Kidney capillary endothelial cell (primary cell): Measurements from ENCODE around the gene TNIK.

Source experiments
- DNase-seq: peaks from one replicate; pipeline ENCODE4 v3.0.0-alpha.2; 2018; ENCODE audit warnings: low spot score

Gene TNIK

DNA sequence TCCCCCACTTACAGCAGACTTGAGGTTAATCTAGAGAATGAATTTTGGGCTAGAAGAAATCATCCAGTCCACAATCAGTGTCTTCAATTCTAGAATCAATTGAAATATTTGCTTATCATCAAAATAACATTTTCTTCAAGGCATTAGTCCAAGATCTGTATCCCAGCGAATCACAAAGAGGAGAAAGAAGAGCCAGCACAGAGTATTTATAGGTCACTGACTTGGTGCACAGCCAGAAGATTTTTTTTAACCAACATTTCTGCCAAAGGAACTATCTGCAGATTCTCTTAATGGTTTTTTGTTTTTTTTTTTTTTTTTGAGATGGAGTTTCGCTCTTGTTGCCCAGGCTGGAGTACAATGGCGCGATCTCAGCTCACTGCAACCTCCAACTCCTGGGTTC, 178.2 kb downstream of the TNIK start:
- no peak for DNase-seq

DNA sequence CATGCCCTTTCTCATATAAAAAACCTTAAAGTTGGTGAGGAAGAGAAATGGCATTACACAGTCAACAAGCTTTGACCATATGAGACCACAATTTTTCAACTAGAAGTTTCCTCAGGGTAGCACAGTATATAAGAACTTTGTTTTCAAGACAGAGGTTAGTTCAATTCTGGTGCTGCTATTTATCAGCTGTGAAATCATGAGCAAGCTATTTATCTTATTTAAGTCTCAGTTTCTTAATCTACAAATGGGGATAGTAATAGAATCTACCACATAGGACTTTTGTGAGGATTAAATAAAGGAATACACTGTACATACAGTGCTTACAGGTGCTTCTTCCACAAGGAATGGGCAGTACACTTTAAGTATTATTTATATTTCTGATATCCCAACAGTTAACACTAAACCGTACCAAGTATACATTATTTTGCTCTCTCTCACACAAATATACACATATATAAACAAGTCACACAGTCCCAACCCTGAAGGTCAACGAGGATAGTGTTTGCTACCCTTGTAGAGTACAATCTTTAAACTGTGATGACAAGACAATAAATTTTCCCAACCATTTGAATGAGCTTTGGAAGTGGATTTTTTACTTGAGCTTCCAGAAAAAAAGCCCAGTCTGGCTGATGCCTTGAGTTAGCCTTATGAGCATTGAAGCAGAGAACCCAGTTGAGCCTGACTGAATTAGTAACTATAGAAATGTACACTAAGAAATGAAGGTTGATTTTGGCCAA, 178.8 kb downstream of the TNIK start:
- DNase-seq: no peak

DNA sequence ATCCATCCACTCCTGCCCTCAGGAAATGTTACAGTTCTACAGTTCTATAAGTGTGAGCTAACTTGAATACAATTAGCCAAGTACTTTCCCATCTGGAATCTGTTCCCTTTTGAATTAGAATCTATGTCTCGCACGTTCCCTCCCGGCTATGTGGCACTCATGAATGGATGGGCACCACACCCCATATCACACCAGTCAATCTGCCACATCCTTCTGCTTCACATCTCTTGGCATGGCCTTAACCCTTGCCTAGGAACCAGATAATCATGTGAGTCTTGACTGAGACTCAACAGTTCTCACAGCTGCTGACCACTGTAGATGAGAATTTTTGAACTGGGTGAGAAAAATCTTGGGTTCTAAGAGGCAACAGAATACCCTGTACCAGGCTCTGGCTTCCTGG, 180.2 kb downstream of the TNIK start:
- DNase-seq: no peak

DNA sequence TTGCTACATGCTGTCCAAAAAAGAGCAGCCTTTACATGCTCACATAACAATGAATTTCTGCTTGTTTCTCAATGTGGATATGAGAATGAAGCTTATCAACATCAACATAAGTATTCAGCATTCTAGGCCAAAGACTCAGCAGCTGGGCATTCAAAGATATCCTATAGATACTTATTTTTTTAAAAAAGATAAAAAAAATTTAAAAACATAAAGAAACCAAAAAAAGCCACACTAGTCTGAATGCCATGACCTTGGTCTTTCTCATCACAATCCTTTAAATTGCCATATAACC, 182.0 kb downstream of the TNIK start:
- no peak for DNase-seq

DNA sequence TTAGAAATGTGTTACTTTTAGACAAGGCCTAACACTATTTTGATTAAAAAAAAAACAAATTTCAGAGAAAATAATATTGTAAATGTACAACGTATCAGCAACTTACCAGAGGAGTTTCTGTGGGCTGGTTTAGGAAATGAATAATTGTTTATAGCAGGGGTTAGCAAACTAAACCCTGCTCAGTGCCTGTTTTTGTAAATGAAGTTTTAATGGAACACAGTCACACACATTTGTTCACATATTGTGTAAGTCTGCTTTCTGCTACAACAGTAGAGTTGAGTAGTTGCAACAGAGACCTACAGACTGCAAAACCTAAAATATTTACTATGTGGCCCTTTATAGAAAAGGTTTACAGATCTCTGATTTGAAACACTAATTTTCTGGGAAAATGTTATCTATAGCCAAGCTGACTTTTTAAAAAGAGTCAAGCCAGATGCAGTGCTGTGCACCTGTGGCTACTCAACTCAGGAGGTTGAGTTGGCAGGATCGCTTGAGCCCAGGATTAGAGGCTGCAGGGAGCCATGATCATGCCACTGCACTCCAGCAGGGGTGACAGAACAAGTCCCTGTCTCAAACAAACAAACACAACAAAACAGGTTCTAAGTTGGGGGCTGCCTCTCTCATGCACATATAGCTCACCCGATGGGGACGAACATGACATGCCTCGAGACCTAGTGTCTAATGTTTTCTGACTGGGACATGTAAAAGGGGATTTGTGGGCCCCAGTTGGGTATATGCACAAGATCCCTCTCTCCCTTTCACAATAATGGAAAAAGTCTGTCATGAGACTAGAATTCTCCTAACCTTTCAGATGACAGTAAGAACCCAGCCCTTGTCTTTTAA, 182.5 kb downstream of the TNIK start:
- DNase-seq: no peak

DNA sequence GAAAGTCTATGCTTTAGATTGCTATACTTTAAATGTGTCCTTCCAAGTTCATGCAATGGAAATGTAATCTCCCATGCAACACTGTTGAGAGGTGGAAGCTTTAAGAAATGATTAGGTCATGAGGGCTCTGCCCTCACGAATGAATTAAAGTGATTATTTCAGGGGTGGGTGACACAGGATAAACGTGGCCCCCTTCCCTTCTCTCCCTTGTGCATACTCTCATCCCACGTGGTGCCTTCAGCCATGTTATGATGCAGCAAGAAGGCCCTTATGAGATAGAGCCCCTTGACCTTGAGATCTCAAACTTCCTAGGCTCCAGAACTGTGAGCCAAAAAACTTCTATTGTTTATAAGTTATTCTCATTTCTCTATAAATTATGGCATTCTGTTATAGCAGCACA, 183.3 kb downstream of the TNIK start:
- no peak for DNase-seq

DNA sequence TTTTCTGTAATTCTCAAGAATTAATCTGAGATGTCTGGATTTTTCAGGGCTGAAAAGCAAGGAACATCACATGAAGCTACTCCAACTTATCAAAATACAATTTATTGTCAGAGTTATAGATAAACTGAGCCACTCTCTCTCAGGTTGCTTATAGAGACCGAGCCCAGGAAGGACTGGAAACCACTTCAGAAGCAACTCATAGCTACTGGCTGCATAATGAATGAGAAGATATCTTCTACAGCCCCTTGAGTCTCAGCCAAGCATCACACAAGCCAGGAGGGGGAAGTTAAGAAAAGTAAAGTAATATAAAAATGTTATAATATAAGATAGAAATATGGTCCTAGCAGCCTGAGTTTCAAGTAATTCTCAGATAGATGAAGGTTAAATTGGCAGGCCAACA, 186.0 kb downstream of the TNIK start:
- no peak for DNase-seq

DNA sequence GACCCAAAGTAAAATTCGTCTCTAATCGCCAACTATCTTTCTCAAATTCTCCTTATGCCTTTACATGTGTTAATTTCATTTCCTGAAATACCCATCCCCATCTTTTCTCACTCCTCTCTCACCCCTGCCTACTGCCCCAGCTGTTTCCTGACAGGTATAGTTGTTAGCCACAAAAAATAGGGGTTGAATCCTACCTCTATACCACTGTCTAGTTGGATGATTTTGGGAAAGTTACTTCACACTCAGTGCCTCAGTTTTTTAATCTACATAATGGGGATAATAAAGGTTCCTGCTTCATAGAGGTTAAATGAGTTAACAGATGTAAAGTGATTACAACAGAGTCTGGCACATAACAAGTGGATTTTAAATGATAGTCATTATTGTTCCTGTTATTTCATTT, 189.7 kb downstream of the TNIK start:
- DNase-seq: no peak

DNA sequence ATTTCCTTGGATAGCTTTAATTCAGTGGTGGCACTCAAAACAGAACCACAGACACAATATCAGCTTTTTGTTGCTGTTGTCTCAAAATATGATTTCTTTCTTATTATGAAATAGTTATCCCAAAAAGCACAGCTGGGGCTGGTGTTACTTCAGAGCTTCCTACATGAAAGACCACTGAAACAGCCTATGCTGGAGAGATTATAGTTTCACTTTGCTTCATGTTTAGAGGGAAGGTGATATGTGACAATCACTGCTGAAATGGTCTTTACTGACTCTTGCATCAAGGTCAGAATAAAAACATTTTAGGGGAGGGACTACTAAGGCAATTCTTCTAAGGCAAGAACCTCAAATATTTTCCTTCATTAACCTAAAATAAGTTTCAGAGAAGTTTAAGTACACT, 190.7 kb downstream of the TNIK start:
- no peak for DNase-seq

DNA sequence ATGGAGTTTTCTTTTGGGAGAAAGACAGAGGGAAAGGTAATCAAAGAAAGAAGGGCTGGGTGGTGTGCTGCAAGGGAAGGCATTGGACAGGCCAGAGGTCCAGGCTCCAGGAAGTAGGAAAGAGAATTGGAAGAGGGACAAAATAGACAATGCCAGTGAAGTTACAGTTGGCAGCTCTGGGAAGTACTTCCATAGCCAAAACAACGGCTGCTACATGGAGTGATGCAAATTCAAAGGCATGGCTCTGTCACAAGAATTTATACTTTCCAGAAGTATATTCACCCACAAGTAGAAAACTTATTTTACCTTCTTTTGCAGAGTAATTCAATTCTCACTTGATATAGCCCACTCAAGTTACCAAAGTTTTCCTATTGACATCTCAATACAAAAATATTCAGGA, 191.5 kb downstream of the TNIK start:
- DNase-seq: no peak

DNA sequence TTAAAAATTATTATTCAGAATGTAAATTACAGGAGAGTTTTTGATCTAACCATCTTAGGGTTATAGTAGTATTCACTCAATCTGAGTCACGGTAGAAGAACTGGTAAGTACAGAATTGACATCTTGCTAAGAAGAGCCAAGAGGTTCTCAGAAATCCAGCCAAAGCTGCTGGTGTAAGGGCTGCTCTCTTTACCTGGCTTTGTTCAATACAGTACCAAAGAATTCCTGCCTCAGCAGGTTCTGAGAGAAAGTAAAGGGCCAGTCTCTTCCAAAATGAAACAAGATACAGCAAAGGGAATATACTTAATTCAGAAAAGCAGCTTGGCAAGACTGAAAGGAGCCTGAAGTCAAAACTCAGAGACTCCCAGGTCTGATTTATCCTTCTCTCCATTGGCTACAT, 193.1 kb downstream of the TNIK start:
- DNase-seq: no peak

DNA sequence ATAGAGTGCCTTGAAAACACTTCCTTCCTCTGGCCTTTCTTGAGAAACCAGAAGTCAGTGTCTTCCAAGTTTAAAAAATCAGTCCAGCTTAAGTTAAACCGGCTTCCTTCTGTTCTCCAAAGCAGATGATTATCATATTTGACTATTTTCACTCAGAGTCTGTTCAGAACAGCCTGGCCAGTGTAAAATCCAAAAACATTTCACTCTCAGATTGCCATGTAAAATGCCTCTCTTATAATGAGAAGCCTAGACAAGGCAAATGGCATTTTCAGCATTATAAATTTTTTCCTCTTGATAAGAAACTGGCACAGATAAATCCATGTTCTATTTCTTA, 193.5 kb downstream of the TNIK start:
- DNase-seq: no peak

DNA sequence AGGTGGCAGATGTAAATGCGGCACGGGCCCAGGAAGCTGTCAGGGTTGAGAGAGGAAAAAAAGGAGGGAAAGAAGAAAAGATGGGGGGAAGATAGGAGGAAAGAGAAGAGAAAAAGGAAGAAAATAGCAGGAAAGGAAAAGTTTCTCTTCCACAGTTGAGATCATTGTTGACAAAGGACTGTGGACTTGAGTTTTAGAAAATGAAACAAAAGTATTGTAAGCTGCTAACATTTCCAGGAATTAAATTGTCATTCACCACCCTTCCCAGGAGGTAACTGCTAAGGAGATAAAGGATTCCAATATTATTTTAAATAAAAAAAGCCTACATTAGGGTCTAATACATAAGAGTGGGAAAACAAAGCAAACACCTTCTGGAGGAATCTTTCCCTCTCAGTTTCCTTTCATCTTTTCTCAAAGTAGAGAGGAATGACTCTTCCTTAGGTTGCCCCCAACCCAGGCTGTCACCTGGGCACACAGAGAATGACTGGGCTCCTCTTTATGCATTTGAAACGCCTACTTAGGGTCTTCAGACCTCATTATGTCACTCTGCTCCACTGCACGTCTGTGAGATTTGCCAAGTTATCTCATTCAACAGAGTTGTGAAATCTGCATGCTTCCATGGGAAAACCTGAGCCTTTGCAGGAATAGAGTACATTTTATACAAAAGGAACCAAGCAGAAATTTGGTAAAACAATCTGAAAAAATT, 194.0 kb downstream of the TNIK start:
- no peak for DNase-seq

DNA sequence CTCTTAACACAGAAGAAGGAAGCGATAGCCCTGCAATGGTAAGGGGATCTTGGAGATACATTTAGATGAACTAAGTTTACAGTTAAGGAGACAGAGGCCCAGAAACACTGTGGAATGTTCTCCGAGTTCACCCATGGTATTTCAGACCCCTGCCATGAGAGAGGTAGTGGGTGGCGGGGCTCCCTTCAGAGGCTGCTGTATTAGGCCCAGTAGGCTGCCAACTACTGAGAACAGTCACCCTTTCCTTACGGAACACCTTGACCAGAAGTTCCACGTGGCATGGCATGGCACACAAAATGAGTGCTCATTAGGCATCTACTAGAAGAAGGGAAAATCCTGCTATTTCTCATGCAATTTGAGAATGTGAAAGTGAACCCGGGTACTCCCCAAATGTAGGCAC, 195.4 kb downstream of the TNIK start:
- DNase-seq: no peak

DNA sequence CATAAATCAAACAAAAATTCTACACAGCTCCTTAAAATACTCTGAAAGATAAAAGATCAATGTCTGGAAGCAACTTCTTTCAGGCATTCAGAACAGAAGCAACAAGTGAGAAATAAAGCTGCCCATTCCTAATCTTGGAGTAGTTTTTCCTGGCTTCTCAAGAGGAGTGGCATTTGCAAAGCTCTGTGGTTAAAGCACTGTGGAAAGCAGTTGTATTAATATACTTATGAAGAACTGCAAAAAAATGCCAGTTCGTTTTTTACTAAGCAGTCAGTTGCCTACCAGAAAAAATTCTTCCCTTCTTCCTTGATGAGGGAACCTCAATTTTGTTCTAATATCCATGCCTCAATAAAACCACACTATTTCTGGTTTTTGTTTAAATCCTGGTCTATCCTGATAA, 197.8 kb downstream of the TNIK start:
- no peak for DNase-seq

DNA sequence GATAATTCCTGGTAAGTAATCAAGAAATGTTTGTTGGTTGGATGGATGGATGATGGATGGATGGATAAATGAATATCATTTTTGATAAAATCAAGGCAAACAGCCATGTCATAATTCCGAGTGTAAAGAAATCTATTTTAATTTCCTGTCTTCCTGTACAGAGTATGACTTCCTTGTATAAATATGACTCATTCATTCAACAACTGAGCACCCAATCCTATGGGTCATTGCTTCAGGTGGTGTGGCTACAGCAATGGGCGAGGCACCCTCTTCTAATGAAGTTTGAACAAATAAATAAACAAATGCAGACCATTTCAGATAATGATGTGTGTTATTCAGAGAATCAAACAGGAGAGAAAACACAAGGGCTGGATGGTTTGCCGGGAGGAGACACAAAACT, 198.7 kb downstream of the TNIK start:
- peak; percentile 26 for DNase-seq

DNA sequence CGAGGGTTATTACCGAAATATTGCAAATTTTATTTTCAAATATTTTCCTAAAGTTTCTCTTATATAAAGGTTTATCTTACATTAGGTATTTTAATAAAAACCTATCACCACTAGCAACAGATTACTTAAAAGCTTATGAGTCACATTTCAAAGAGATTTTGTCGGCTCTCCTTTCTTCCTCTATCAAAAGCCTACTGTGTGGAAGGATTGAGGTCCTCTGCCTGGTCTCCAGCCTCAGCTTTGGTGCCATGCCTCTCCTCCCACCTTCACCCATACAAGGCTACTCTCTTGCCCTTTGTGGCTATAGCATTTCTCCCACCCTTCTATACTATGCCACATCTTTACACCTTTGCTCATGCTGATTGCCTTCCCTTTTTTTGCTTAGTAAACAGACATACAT, 199.3 kb downstream of the TNIK start:
- no peak for DNase-seq

DNA sequence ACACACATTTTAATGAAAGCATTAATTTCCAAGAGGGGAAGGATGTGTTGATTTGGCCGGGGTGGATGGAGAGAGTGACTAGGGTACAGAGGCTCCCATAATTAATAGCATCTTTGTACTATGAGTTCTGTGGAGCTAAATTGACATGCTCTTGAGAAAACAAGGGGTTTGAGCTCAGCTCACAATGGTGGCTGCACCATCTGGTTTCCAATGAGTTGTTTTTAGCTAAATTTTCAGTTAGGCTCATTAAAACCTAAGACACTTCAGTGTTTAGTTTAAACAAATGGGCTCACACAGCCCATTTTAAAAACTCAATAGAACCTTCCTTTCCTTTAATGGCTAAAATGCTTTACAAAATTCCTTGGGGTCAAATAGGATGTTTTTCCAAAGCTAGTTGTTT, 199.7 kb downstream of the TNIK start:
- DNase-seq: no peak

DNA sequence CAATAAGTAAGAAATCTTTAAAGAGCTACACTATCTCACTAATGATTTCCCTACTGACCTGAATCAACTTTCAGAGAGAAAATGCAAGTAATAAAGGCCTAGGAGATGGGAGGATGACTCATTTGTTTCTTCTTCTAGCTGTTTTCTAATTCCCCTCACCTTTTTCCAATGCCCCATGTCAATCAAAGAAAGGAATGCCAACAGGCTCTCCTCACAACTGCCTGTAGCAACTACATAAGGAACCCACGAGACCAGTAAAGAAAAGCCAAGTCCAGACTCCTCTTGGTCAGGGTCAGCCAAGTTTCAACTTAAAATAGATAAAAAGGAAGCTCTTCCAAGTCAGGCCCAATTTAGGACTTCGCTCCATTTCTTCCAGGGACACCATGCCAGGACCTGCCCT, 201.9 kb downstream of the TNIK start:
- no peak for DNase-seq

DNA sequence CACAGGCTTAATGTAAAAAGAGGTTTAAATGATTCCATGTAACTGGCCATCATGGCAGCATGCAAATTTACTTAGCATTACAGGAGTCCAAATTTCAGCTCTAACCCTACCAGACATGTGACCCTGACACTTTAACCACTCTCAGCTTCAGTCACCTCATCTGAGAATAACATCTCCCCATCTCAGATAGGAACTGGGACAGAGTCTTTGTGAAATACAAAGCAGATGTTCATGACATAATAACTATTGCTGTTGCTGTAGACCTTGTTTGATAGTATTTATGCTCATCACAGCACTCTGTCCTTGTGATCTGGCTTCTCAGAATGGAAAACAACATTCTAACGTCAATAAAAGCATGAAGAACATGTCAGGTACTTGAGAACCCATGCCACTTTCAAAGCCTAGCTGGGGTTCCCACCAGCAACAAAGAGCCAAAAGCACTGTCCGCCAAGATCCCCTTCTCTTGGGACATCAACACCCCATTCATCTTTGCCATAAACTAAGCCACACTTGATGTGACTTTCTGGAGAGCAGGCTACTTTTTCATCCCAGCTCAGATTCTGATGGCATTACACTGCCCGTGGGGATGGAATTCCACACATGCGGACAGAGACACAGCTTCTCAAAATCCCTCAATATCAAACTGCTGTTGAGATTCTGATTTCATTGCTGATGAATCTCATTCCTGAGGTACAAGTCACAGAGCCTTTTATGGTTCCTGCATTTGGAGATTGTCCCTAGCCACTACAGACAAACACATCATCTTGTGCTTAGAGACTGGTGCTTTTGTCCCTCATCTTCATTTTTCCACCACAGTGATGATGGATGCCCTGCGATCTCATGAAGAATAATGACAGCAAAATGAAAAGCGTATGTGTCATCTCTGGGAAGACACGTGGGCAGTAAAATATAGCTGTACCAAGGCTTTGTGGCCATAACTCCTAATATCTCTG, 202.7 kb downstream of the TNIK start:
- DNase-seq: no peak

DNA sequence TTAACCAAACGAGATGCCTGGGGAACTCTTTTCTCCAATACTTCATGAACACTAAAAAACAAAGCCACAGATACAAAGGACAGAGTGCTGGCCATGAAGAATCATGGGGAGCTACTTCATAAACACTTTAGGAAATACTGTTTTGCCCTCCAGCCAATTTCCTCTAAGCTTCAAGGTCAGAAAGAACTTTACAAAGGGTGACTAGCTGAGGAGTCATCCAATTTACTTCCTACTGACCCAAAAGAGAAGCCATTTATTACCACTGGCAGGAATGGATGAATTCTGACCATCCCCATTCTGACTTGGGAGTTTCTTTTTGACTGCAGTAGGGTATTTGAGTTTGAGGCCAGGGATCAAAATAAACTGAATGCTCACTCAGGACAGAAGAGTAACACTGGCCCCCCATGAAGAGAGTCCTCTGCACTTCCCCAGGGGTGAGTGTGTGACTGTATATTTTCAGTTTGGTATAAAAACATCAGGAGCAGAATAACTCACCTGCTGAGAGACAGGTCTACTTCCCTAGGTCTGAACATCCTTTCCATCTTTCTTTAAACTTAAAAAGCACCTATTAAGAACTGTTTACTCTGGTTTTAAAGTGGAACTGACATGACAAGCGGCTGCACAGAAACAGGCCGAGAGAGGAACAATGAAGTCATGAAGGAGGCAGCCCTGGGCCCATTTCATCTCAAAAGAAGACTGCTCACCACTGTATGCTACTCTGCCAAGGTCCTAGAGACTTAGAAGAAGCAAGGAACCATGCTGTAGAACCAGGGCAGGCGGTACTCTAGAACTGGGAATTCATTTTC, 203.6 kb downstream of the TNIK start:
- peak; percentile 69 for DNase-seq
